Activated naive CD4-positive, alpha-beta T cell treated with anti-CD3 and anti-CD28 coated beads, Interleukin-2, amount 50 U/mL, for 72 hours (primary cell): ENCODE data around the gene OR52N4. TPM values are rescaled to one million over a fixed set of nuclear protein-coding genes. Genes with fewer than 3 reads are reported as not detected.
"Not testable (repeated sequence)": the region's sequence is repeated elsewhere in the genome, so short reads cannot be mapped to it uniquely, and the experiment has no call there.

ENCODE experiments used
- ATAC-seq, 2 donors: fragments of 150-1000 bp; cut with Tn5 transposase; 2 replicates each; pipeline ENCODE4 v1.10.0; 2021; ENCODE audit warnings: mild to moderate bottlenecking in 2 of 2, moderate library complexity in 2 of 2
- DNase-seq, 2 donors: peaks; one replicate each; pipeline ENCODE4 v3.0.0; 2021 to 2022; ENCODE audit warnings: low spot score in 2 of 2
- H3K27ac Mint-ChIP-seq, 2 donors: one replicate each; pipeline ENCODE4 v1.8.0; 2022; ENCODE audit warnings: mild to moderate bottlenecking in 2 of 2, mixed read lengths in 2 of 2
- H3K36me3 Mint-ChIP-seq, 2 donors: one replicate each; pipeline ENCODE4 v1.8.0; 2022; ENCODE audit warnings: mixed read lengths in 2 of 2
- H3K9me3 Mint-ChIP-seq, 2 donors: one replicate each; pipeline ENCODE4 v1.8.0; 2022; ENCODE audit warnings: mixed read lengths in 2 of 2
- total RNA-seq, 2 donors: library from RNA; stranded (reverse); gene quantifications; one replicate each; pipeline ENCODE4 v1.2.3, GENCODE V29; 2022

Gene OR52N4
- 1 to 10 TPM in 1 of 2 donors, under 1 TPM in 1; 0.41 to 1.3 TPM for total RNA-seq

GRCh38 chr11:5753943-5754342 is at the start of gene OR52N4:
Gene OR52N4 (plus strand): TSS chr11:5754243. CDS start chr11:5754741, 498 bp downstream.
- no peak within 1 kb of the TSS for H3K27ac Mint-ChIP-seq
- H3K36me3 Mint-ChIP-seq: no peaks in the 10 kb centered on the region
- DNase-seq: no peak
- ATAC-seq: no peak
- H3K9me3 Mint-ChIP-seq: no peaks in the 10 kb centered on the region

DNA sequence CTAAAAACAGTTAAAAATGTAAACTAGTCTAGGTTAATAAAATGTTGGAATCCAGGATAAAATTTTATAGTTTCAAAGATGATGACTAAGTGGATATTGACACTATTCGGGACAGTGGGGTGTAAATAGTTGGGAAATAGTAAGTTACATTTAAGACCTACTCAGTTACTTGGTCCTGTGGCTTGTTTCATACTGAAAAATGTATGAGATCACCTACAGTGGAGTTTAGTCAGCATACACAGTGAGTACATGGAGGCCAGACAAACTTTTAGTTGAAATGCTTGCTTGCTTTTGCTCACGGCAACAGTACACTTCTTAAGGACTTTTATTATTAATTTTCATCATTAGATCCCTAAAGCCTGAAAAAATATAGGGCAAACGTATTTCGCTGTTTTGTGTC is 48.4 kb upstream of the OR52N4 start:
- no peak overlapping the region for H3K27ac Mint-ChIP-seq
- peak in 1 of 2 donors; percentile 55 for ATAC-seq
- peaks cover 0 to 47% of the 10 kb centered on the region in 2 donors for H3K36me3 Mint-ChIP-seq
- H3K9me3 Mint-ChIP-seq: no peaks in the 10 kb centered on the region
- DNase-seq: no peak

- H3K27ac Mint-ChIP-seq: peak overlapping the region in 1 of 2 donors; percentile 5
Observed at GRCh38 chr11:5712507-5712906, 41.5 kb upstream of the OR52N4 start.

DNA sequence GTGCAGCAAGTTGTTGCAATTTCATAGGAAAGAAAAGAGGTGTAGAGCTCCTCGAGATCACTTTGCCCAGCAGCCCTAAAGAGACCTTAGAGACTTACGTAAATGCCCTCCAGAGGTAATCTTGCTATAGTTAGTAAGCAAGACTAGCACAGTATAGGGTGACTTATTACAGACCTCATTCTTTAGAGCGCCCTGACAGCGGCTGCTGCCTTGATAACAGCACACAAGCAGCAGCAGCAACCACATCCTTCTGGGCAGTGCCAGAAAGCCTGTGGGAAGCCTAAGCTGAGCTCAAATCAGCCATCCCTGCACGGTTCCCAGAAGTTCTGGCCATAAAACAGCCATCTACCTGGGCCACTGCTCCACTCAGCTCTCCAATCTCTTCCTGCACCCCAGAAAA is 40.3 kb upstream of the OR52N4 start:
- ATAC-seq (peak in 1 of 2 donors; percentile 34), DNase-seq (no peak)
- H3K36me3 Mint-ChIP-seq: peaks cover 0 to 17% of the 10 kb centered on the region in 2 donors
- H3K9me3 Mint-ChIP-seq: no peaks in the 10 kb centered on the region
- H3K27ac Mint-ChIP-seq: no peak overlapping the region

More at GRCh38 chr11:5712507-5712906, 41.5 kb upstream of the OR52N4 start:
- no peaks in the 10 kb centered on the region for H3K9me3 Mint-ChIP-seq
- DNase-seq (no peak), ATAC-seq (peak in 1 of 2 donors; percentile 20)
- peaks cover 0 to 23% of the 10 kb centered on the region in 2 donors for H3K36me3 Mint-ChIP-seq

- peaks cover 5 to 12% of the 10 kb centered on the region in 2 donors for H3K36me3 Mint-ChIP-seq
- not testable (repeated sequence) for ATAC-seq, H3K27ac Mint-ChIP-seq, H3K9me3 Mint-ChIP-seq, DNase-seq
Observed at GRCh38 chr11:5716518-5716917, 37.5 kb upstream of the OR52N4 start.

- no peak for DNase-seq
- H3K9me3 Mint-ChIP-seq: peaks cover 0 to 5% of the 10 kb centered on the region in 2 donors
Observed at GRCh38 chr11:5719703-5720495, 34.1 kb upstream of the OR52N4 start.

GRCh38 chr11:5722622-5723021 is 31.4 kb upstream of the OR52N4 start:
- no peak for DNase-seq
- H3K27ac Mint-ChIP-seq: no peak overlapping the region
- peaks cover 0 to 20% of the 10 kb centered on the region in 2 donors for H3K36me3 Mint-ChIP-seq
- H3K9me3 Mint-ChIP-seq: peaks cover 0 to 5% of the 10 kb centered on the region in 2 donors
- no peak for ATAC-seq

More at GRCh38 chr11:5719703-5720495, 34.1 kb upstream of the OR52N4 start:
- peak in 1 of 2 donors; percentile 20 for ATAC-seq
- Mint-ChIP-seq H3K36me3 (peaks cover 0 to 12% of the 10 kb centered on the region in 2 donors), H3K27ac (no peak overlapping the region)

- no peak overlapping the region for H3K27ac Mint-ChIP-seq
- H3K36me3 Mint-ChIP-seq: peaks cover 0 to 8% of the 10 kb centered on the region in 2 donors
- H3K9me3 Mint-ChIP-seq: no peaks in the 10 kb centered on the region
- DNase-seq: no peak
- ATAC-seq: no peak
Observed at GRCh38 chr11:5726351-5726750, 27.7 kb upstream of the OR52N4 start.

DNA sequence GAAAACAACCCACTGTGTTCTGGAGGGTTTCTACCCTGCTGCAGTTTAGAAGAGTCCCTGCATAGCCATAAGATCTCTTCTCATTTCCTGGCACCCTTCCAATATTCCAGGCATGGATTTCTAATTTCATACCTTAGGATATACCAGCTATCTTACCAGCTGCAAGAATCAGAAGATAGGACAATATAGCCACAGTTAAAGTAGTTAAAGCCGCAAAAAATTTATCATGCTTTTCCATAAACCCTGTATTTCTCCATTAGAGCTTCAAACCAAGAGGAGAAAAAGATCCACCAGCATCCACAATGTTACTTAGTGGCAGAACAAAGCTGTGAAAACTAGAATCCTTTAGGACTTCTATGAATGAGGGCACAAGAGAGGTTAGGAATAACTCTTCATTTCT is 26.4 kb upstream of the OR52N4 start:
- DNase-seq (no peak), ATAC-seq (no peak)
- Mint-ChIP-seq H3K27ac (no peak overlapping the region), H3K36me3 (peaks cover 0 to 8% of the 10 kb centered on the region in 2 donors), H3K9me3 (no peaks in the 10 kb centered on the region)

DNA sequence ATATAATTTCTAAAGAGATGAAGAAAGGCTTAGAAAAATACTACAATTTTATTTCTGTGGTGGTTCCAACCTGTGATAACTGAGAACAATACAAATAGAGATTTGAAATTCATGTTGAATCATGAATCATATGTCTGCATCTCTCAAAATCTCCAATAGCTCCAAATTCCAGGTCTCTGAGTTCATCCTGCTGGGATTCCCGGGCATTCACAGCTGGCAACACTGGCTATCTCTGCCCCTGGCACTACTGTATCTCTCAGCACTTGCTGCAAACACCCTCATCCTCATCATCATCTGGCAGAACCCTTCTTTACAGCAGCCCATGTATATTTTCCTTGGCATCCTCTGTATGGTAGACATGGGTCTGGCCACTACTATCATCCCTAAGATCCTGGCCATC is 17.6 kb upstream of the OR52N4 start, which contains the start of gene OR56B1:
OR56B1 (plus strand) TSS at position 53 of the 400 bp plus-strand sequence; CDS start at position 122, 69 bp downstream.
- Mint-ChIP-seq H3K27ac (no peak within 1 kb of the TSS), H3K9me3 (peaks cover 9 to 12% of the 10 kb centered on the region in 2 donors), H3K36me3 (peaks cover 0 to 22% of the 10 kb centered on the region in 2 donors)
- ATAC-seq: no peak
- DNase-seq: no peak

DNA sequence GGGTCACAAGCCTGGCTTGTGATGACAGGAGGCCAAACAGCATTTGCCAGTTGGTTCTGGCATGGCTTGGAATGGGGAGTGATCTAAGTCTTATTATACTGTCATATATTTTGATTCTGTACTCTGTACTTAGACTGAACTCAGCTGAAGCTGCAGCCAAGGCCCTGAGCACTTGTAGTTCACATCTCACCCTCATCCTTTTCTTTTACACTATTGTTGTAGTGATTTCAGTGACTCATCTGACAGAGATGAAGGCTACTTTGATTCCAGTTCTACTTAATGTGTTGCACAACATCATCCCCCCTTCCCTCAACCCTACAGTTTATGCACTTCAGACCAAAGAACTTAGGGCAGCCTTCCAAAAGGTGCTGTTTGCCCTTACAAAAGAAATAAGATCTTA is 17.0 kb upstream of the OR52N4 start:
- Mint-ChIP-seq H3K9me3 (peaks cover 16 to 19% of the 10 kb centered on the region in 2 donors), H3K27ac (no peak overlapping the region), H3K36me3 (peaks cover 0 to 29% of the 10 kb centered on the region in 2 donors)
- ATAC-seq: no peak
- DNase-seq: no peak

- ATAC-seq: no peak
- Mint-ChIP-seq H3K36me3 (peaks cover 0 to 30% of the 10 kb centered on the region in 2 donors), H3K9me3 (peaks cover 17 to 19% of the 10 kb centered on the region in 2 donors), H3K27ac (no peak overlapping the region)
- no peak for DNase-seq
Observed at GRCh38 chr11:5737670-5738392, 16.2 kb upstream of the OR52N4 start.

DNA sequence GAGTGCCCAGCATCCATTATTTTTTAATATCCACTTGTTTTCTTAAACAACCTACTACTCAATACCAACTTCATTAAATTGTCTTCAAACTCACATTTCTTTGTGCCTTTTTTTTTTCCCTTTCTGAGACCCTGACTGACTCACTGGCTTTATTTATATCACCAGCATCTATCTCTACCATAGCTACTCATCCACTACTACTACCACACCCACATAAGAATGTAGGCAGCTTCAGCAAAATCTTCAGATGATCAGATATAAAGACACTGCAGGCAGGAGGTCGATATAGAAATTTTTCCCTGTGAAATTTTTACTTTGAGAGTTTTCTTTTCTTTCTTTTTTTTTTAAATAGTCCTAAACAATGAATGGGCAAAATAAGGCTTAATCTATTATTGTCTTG is 15.6 kb upstream of the OR52N4 start:
- Mint-ChIP-seq H3K9me3 (peaks cover 17 to 19% of the 10 kb centered on the region in 2 donors), H3K36me3 (peaks cover 0 to 30% of the 10 kb centered on the region in 2 donors), H3K27ac (no peak overlapping the region)
- ATAC-seq (no peak), DNase-seq (no peak)

DNA sequence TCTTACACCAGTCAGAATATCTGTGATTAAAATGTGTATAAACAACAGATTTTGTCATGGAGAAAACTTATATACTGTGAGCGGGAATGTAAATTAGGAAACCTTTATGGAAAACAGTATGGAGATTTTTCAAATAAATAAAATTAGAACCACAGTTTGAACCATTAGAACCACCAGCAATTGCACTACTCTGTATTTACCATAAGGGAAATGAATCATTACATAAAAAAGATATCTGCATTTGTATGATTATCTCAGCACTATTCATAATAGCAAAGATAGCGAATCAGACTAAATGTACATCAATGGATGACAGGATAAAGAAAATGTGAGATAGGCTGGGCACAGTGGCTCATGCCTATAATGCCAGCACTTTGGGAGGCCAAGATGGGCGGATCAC is 7.4 kb upstream of the OR52N4 start:
- no peak for ATAC-seq
- peaks cover 0 to 14% of the 10 kb centered on the region in 2 donors for H3K36me3 Mint-ChIP-seq
- no peak for DNase-seq
- H3K9me3 Mint-ChIP-seq: peaks cover 6 to 11% of the 10 kb centered on the region in 2 donors
- H3K27ac Mint-ChIP-seq: no peak overlapping the region

DNA sequence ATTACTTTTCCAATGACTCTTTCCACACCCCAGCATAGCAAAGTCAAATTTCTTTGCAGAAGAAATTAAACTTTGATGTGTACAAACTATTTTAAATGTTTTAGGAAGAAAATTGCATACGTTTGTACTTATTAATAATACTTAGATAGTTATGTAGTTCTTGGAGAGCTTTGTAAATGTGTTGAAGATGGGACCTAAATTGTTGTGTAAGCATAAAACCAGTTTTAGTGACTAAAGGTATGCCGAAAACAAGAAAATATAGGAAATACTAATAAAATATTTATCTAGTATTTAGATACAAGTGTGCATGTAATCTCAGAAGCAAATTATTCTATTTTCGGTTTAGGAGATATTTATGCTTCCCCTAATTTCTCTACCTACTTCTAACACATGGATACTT is 4.2 kb upstream of the OR52N4 start:
- ATAC-seq (no peak), DNase-seq (no peak)
- Mint-ChIP-seq H3K27ac (no peak overlapping the region), H3K36me3 (no peaks in the 10 kb centered on the region), H3K9me3 (no peaks in the 10 kb centered on the region)

GRCh38 chr11:5767056-5767455 is 13.0 kb downstream of the OR52N4 start:
- Mint-ChIP-seq H3K36me3 (no peaks in the 10 kb centered on the region), H3K27ac (no peak overlapping the region), H3K9me3 (no peaks in the 10 kb centered on the region)
- ATAC-seq (no peak), DNase-seq (no peak)

DNA sequence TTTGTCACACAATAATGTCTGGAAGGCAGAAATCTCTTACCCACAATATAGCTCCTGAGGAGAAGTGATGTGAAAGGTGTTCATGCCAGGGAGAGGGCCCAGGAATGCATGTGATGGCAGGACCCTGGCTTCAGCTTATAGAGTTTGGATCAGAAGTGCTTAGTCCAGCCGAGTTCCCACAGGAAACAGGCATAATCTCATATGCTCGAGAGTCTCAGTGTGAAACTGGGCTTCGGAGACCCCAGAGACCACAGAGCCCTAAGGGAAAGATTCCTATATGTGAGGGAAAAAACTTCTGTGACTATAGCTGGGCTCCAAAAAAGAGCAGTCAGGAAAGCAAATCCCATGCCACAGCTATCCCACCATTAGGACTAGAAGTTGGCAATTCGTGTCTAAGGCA is 29.2 kb downstream of the OR52N4 start, which contains the start of gene OR52N5:
OR52N5 (minus strand) TSS at position 101 of the 400 bp plus-strand sequence. CDS start 4,721 bp downstream, outside the sequence.
- Mint-ChIP-seq H3K9me3 (no peaks in the 10 kb centered on the region), H3K27ac (no peak within 1 kb of the TSS), H3K36me3 (no peaks in the 10 kb centered on the region)
- no peak for DNase-seq
- ATAC-seq: no peak
